Neural crest cell (in vitro differentiated cells): ENCODE measurements around the gene NEU1. TPM values are rescaled to one million over a fixed set of nuclear protein-coding genes. Genes with fewer than 3 reads are reported as not detected.
"Not testable (repeated sequence)": the region's sequence is repeated elsewhere in the genome, so short reads cannot be mapped to it uniquely, and the experiment has no call there.

Experiments used
- DNase-seq: peaks from one replicate; pipeline ENCODE4 v3.0.0; 2021; ENCODE audit warnings: low read depth, mixed read lengths, low spot score
- H3K27ac Mint-ChIP-seq: one replicate; pipeline ENCODE4 v1.8.0; 2021; ENCODE audit warnings: mild to moderate bottlenecking, mixed read lengths; ENCODE audit not compliant: unreplicated experiment
- H3K27me3 Mint-ChIP-seq: 2 replicates; pipeline ENCODE4 v1.8.0; 2021; ENCODE audit warnings: low read depth, mild to moderate bottlenecking, mixed read lengths
- H3K36me3 Mint-ChIP-seq: 2 replicates; pipeline ENCODE4 v1.8.0; 2021; ENCODE audit warnings: low read depth, mild to moderate bottlenecking, mixed read lengths
- H3K4me1 Mint-ChIP-seq: 2 replicates; pipeline ENCODE4 v1.8.0; 2021; ENCODE audit warnings: mixed read lengths
- H3K4me3 Mint-ChIP-seq: one replicate; pipeline ENCODE4 v1.8.0; 2021; ENCODE audit warnings: mild to moderate bottlenecking, mixed read lengths
- H3K9me3 Mint-ChIP-seq: 2 replicates; pipeline ENCODE4 v1.8.0; 2021; ENCODE audit warnings: mixed read lengths
- total RNA-seq: library from RNA; stranded (reverse); gene quantifications from 2 replicates; pipeline ENCODE4 v1.2.1, GENCODE V29; 2021
- TF ChIP-seq, protein P1 (sequence below): fragments of 200-600 bp; sonication (generic); conservative IDR thresholded peaks from 2 replicates; pipeline ENCODE4 v1.5.0; 2021; ENCODE audit warnings: antibody characterized with exemption, mild to moderate bottlenecking

Gene NEU1
- total RNA-seq, 1 donor from 2014 or later = 49.9 TPM

DNA sequence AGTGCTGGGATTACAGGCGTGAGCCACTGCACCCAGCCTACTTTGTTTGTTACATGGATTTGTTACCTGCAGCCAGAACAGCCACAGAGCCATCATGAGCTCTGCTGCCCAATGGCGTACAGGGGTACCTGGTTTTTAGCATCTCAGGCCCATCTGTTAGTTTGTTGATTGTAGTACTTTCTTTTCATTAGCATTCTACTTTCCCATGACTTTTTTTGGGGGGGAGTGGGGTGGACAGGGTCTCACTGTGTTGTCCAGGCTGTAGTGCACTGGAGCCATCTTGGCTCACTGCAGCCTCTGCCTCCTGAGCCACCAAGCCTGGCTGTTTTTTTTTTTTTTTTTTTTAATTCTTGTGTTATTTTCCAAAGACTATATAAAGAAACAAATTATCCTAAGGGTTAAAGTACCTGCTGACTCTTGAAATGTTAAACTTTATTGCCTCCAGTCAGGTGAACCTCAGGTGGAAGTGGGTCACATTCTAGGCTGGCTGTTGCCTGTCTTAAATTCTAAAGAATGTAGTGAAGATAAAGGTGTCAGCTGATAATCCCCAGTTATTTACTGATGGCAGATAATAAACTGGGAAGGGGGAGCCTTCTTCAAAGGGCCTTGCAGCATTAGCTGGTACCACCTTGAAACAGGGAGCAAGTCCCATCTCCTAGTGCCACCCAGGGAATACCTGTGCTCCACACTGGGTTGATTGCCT, 15.2 kb downstream of the NEU1 start:
- TF ChIP-seq, protein P1, sequence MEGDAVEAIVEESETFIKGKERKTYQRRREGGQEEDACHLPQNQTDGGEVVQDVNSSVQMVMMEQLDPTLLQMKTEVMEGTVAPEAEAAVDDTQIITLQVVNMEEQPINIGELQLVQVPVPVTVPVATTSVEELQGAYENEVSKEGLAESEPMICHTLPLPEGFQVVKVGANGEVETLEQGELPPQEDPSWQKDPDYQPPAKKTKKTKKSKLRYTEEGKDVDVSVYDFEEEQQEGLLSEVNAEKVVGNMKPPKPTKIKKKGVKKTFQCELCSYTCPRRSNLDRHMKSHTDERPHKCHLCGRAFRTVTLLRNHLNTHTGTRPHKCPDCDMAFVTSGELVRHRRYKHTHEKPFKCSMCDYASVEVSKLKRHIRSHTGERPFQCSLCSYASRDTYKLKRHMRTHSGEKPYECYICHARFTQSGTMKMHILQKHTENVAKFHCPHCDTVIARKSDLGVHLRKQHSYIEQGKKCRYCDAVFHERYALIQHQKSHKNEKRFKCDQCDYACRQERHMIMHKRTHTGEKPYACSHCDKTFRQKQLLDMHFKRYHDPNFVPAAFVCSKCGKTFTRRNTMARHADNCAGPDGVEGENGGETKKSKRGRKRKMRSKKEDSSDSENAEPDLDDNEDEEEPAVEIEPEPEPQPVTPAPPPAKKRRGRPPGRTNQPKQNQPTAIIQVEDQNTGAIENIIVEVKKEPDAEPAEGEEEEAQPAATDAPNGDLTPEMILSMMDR = no peak
- peaks cover 4% of the 10 kb centered on the region for H3K4me1 Mint-ChIP-seq
- DNase-seq = no peak
- no peaks in the 10 kb centered on the region for H3K27me3 Mint-ChIP-seq
- no peaks in the 10 kb centered on the region for H3K9me3 Mint-ChIP-seq
- no peak overlapping the region for H3K4me3 Mint-ChIP-seq
- no peak overlapping the region for H3K27ac Mint-ChIP-seq
- H3K36me3 Mint-ChIP-seq = peaks cover 3% of the 10 kb centered on the region

DNA sequence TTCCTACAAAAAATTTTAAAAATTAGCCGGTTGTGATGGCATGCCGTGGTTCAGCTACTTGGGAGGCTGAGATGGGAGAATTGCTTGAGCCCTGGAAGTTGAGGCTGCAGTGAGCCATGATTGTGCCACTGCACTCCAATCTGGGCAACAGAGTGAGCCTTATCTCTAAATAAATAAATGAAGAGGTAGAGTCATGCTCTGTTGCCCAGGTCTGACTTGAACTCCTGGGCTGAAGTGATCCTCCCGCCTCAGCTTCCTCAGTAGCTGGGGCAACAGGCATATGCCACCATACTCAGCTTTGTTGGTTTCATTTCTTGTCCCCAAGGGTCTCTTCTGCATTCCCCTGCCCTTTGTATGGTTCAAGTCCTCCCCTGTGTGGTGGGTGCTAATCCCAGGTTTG, 18.1 kb downstream of the NEU1 start:
- no peak for DNase-seq
- H3K36me3 Mint-ChIP-seq = peaks cover 14% of the 10 kb centered on the region
- peak overlapping the region; percentile 57 for H3K4me3 Mint-ChIP-seq
- peaks cover 1% of the 10 kb centered on the region for H3K4me1 Mint-ChIP-seq
- TF ChIP-seq, protein P1 = no peak
- no peak overlapping the region for H3K27ac Mint-ChIP-seq
- H3K27me3 Mint-ChIP-seq = no peaks in the 10 kb centered on the region
- H3K9me3 Mint-ChIP-seq = no peaks in the 10 kb centered on the region

DNA sequence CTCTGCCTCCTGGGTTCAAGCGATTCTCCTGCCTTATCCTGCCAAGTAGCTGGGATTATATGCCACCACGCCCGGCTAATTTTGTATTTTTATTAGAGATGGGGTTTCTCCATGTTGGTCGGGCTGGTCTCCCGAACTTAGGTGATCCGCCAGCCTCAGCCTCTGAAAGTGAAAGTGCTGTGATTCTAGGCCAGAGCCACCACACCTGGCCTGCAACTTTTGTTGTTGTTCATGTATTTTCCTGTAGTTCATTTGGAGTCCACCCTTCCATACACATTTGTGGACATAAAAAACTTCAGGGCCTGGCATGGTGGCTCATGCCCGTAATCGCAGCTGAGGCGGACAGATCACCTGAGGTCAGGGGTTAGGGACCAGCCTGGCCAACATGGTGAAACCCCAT, 20.6 kb downstream of the NEU1 start:
- Mint-ChIP-seq H3K27ac (no peak overlapping the region), H3K9me3 (no peaks in the 10 kb centered on the region), H3K4me3 (peak overlapping the region; percentile 65), H3K4me1 (peaks cover 15% of the 10 kb centered on the region), H3K27me3 (no peaks in the 10 kb centered on the region), H3K36me3 (peaks cover 27% of the 10 kb centered on the region)
- DNase-seq = no peak
- TF ChIP-seq, protein P1 = no peak

DNA sequence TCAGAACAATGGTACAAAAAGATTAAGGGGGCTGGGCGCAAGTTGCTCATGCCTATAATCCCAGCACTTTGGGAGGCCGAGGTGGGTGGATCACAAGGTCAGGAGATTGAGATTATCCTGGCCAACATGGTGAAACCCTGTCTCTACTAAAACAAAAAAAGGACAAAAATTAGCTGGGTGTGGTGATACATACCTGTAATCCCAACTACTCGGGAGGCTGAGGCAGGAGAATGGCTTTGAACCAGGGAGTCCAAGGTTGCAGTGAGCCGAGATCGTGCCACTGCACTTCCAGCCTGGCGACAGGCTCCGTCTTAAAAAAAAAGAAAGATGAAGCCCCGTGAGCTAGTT, 22.9 kb downstream of the NEU1 start:
- not testable (repeated sequence) for H3K27ac Mint-ChIP-seq, DNase-seq, H3K9me3 Mint-ChIP-seq, H3K27me3 Mint-ChIP-seq
- Mint-ChIP-seq H3K4me1 (peaks cover 34% of the 10 kb centered on the region), H3K36me3 (peaks cover 43% of the 10 kb centered on the region), H3K4me3 (peak overlapping the region; percentile 71)

DNA sequence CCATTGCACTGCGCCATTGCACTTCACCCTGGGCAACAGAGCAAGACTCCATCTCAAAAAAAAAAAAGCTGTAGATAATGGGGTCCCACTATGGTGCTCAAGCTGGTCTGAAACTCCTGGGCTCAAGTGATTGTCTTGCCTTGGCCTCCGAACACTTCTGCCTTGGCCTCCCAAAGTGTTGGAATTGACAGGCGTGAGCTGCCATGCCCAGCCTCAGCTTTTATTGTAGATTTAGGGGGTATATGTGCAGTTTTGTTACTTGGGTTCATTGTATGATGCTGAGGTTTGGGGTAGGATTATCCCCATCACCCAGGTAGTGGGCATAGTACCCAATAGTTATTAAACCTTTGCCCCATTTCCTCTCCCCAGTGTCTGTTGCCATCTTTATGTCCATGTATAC, 23.7 kb downstream of the NEU1 start:
- TF ChIP-seq, protein P1 = no peak
- peak overlapping the region; percentile 71 for H3K4me3 Mint-ChIP-seq
- DNase-seq = no peak
- H3K36me3 Mint-ChIP-seq = peaks cover 43% of the 10 kb centered on the region
- H3K27ac Mint-ChIP-seq = no peak overlapping the region
- no peaks in the 10 kb centered on the region for H3K9me3 Mint-ChIP-seq
- no peaks in the 10 kb centered on the region for H3K27me3 Mint-ChIP-seq
- H3K4me1 Mint-ChIP-seq = peaks cover 41% of the 10 kb centered on the region

DNA sequence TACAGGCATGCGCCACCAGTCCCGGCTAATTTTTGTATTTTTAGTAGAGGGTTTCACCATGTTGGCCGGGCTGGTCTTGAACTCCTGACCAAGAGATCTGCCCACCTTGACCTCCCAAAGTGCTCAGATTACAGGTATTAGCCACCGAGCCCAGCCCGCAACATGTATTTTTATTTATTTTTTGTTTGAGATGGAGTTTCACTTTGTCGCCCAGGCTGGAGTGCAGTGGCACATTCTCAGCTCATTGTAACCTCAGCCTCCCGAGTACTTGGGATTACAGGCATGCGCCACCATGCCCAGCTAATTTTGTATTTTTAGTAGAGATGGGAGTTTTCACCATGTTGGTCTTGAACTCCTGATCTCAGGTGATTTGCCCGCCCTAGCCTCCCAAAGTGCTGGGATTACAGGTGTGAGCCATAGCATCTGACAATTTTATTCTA, 24.5 kb downstream of the NEU1 start:
- not testable (repeated sequence) for H3K27me3 Mint-ChIP-seq, H3K9me3 Mint-ChIP-seq, H3K27ac Mint-ChIP-seq, DNase-seq
- peak overlapping the region; percentile 98 for H3K4me3 Mint-ChIP-seq
- H3K36me3 Mint-ChIP-seq = peaks cover 43% of the 10 kb centered on the region
- H3K4me1 Mint-ChIP-seq = peaks cover 41% of the 10 kb centered on the region
